Activated naive CD4-positive, alpha-beta T cell treated with anti-CD3 and anti-CD28 coated beads, Interleukin-2, amount 50 U/mL, for 16 hours (primary cell): ENCODE data around the gene RAD54L.
"Not testable (repeated sequence)": the region's sequence is repeated elsewhere in the genome, so short reads cannot be mapped to it uniquely, and the experiment has no call there.

Experiments used
- DNase-seq: peaks from one replicate; pipeline ENCODE4 v3.0.0-alpha.2; 2020

Gene RAD54L

DNA sequence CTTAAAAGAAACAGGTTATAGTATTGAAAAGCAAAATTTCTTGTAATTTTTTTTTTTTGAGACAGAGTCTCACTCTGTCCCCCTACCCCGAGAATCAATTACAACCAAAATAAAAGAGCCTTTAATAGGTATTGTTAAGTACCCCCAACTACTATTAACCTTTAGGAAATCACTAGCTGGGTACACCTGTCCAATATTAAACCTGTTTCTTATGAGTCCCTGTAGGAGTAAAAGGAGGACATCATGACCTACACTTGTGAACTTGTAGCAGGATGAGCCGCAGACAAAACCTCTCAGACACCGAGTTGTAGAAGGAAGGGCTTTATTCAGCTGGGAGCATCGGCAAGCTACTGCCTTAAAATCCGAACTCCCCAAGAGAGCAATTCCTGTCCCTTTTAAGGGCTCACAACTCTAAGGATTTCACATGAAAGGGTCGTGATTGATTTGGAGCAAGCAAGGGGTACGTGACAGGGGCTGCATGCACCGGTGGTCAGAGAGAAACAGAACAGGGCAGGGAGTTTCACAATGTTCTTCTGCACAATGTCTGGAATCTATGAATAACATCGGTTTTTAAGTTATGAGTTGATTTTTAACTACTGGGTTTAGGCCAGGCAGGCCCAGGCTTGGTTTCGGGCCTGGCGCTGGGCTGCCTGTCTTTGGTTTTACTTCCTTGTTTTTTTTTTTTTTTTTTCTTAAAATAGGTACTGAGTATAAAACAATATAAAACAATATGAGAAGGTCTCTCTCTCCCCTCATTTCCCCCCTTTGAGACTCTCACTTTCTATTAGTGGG is 77.9 kb downstream of the RAD54L start:
- DNase-seq, result not testable (repeated sequence)
